RKO (cell line): ENCODE results near the gene NRP1.

Experiments used
- DNase-seq: peaks from one replicate; pipeline ENCODE4 v3.0.0-alpha.2; 2016; ENCODE audit warnings: low spot score

The NRP1 gene

DNA sequence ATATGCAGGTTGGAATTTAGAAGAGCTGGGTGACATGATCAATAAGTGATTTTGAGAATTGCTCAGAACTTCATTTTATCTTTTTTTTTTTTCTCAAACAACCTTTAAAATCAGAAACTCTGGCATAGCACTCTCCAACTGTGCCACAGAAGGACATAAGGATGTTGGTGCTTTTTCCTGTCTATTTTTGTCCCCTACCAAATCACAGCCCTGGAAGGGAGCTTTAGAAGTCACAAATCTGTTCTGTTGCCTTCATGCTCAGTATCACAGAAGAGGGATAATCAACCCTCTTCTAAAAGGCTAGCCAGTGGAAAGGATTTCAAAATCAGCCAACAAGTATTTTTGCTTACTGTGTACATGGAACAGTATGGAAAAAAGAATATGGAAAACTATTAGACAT lies 14.8 kb upstream of the NRP1 start:
- no peak for DNase-seq

DNA sequence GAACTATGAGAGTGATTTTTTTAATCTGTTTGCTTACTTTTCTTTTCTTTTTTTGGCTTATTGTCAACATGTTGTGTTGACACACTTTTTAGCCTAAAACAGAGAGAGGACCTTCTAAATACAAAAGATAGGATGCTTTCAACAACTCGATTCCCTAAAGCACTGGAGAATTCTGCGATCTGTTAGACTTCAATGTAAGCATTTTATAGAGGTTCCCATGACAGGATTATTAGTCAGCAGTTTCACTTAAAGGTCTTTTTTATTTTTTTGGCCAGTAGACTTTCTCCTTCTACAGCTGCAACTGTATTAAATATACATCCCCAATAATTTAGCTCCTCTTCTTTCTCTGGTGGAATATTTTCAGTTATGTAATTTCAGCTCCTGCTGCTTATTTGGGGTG lies 12.7 kb upstream of the NRP1 start:
- peak; percentile 46 for DNase-seq

DNA sequence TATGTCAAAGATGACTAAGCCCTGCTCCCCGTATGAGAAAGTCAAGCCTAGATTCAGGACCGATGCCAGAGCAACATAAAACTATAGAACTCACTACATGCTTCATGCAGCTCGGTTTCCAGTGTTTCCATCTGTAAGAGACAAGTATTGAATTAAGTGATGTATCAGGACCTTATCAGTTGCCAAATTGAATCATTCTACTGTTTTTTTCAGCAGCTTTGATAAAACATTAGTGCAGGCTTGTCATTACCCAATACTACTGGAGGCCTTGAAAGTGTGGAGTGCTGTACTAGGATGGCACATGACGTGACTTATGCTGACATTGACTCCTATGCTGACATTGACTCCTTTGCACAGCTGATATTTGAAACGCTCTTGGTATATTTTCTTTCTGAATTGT lies 10.8 kb upstream of the NRP1 start:
- DNase-seq = no peak

DNA sequence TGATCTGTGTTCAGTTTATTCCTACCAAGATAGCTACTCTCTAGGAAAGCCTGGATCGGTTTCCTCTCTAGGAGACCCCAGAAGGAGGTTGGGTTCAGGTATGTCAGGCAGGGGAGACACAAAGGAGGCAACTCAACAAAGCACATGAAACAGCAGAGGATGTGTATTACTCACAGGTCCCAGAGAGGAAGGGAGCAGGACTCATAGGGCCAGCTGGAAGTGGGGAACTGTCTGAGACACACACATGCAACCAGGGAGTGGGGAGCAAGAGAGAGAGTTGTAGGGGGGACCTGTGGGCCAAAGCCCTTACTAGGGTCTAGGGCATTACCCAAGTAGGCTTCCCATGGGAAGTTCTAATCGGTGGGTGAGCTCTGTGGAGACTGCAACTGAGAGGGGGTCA lies 10.2 kb upstream of the NRP1 start:
- peak; percentile 26 for DNase-seq

DNA sequence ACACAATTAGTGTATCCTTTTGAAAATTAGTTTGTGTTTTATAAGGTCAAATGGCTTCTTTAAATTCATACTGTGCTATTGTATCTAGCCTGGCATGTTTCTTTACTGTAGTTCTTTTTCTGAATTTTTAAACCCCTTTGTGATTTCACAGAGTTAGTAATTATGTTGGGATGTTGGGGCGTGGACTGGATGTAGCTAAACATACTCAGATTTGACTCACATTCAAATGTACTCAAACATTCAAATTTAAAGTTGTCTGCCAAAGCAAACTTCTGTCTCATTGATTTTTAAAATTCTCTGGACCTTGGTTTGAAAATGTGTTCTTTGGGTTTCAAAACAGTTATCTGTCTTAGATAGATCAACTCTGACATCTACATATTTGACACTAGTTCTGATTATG lies 7.2 kb upstream of the NRP1 start:
- DNase-seq = peak; percentile 24

DNA sequence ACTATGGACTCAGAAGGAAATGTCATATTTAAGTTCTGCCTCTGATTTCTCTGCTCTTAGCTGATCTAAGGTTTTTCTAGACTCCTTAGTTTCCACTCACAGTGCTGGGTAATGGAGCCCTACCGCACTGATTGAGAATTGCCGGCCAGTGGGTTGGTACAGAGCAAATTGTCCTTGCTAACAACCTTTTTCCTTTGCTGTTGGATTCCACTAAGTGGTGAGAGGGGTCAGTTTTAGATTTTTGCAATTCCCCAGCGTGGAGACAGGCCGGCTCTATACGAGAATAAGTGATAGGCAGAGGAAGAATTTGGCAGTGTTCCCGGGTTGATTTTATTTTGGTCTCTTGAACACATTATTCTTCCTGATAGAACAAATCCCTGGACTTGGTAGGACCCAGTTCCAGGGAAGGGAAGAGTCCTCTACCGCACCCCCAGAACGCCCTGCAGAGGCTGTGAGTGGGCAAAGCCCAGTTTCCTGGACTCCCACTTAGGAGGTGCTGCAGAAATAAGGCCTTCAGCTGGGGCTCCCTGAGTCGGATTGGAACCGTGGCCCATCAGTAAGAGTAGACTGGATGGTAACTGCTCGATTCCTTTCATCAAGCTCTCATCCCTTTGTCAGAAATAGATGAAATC lies 3.0 kb upstream of the NRP1 start:
- DNase-seq = no peak

DNA sequence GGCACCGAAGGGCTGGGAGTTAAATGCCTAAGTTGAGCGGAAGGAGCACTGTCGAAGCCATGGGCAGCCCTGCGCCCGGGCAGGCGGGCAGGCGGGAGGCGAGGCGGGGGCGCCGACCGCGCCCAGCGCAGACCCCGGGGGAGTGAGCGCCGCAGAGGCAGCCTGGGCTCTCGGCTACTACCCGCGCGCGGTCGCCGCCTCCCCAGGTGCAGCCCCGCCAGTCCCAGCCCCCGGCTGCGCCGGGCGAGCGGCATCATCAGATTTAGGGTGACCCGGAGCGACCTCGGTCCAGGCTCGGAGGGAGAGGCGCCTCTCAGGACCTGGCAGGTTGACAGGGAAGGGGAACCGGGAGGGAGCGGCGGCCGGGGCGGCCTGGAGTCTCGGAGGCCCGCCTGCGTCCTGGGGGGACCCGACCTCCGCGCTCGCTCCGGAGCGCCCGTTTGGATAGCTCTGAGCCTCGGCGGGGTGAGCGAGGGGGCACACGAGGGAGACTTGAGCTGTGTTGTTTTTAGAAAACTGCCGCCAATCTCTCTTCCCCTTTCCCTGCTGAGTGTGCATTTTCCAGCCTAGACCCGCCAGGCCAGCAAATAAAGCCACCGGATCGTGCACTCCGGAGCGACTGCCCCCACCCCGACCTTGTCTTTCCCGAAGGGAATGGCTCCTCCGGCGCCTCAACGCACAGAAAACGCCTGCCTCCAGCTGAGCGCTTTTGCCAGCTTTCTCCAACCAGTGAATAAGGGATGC lies 2.3 kb upstream of the NRP1 start:
- no peak for DNase-seq

DNA sequence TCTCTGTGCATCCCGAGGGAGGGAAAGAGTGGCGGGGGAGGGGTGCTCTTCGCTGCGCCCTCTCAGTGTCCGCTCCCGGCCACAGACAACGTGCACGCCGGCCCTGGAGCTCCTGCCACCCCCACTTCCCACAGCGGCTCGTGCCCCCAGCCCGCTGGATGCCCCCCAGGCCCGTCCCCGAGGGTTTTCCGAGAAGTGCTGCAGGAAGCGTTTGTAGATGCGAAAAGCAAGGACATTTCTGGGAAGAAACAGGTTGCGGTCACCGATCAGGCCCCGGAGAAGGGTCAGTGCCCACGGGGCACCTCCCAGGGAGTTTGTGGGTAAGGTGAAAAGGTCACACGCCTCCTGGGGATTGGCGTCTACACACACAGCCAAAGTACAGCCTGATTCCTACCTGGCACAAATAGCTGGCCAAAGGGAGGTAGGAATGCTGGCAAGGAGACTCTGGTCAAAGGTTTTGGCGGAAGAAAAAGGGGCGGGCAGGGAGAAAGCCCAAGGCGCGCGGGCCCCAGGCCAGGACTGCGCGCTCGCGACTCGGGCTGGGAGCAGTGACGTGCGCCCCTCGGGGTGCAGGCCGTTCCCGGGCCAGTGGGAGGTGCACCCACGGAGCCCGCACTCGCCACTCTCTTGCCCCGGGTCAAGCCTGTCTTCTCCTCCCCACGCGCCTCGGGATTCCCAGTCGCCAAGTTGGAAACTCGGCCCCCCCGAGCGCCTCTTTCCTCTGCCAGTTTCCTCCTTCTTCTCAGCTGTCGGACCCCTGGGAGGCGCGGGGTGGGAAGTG lies 1.5 kb upstream of the NRP1 start:
- DNase-seq = peak; percentile 74

DNA sequence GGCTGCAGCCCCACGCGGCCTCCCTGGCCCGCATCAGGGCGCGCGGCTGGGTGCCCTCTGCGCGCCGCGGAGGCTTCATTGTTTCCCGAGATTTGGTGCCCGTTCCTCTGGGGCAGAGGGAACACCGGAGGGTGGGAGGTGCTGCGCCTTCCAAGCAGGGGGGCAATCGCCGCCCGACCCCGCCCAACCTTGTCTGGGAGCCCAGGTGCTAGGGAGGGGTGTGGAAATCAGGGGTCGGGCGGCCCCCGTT lies 1.0 kb upstream of the NRP1 start:
- no peak for DNase-seq

DNA sequence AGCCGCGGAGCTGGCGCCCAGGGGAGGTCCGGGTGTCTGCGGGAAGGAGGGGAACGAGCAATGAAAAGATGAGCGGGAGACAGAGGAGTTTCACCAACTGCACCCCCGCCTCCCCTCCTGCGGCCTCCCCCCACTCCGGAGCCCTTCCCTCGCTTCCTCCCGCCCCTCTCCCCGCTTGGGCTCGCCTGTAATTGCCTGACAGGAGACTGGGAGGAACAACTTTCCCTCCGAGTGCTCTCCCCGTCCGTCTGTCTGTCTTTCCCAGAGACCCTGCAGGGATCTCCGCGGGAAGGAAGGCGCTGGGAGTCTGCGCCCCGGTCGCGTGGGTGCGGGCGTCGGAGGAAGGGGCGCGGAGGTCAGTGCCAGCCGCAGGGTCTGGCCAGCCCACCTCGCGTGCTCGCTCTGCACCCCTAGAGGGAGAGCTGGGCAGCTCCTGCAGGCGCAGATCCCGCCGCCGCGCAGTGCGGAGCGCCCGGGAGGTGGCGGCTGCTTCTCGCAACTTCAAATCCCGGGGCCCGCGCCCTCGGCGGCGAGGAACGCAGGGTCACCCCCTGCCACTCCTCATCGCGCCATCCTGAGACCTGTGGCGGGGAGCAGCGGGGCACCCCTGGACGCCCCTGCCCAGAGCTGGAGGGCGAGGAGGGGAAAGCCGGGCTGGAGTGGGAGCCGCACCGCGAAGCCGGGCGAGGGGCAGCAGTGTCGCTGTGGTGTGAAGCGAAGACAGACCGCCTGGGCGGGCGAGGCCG lies 511 bp upstream of the NRP1 start:
- DNase-seq = peak; percentile 87

DNA sequence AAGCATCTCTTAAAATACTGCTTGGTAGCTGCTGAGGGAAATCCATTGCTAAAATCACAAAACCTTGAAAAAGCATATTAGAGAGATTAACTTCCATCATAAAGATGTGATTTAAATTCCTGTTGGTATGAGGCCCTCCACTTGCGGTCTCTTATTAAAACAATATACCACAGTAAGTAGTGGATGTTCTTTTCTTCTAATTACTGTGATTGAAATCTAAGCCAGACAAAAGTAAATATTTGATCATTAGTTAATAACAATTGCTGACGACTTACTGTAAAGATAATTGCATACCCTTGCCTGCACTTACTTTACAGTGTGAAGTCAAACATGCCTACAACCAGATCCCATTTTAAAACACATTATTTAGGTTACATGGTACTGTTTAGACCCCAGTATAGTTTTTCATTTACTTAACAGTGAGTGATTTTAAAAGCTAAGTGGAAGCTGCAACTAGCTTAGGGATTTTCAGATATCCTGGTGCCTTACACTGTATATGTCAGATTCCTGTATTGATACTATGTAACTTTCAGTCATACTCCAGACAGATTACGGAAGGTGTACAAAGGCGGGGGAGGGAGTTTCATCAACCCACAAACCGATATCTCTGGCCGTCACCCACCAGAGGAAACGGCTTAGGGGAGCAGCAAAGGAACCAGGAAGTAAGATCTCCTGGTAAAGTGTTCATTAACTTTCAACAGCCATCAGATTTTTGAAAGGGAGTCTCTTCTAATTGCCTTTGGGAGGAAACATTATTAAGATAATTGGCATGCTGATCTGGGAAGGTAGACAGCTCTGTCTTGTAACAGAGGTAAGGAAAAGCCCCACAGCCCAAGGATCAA lies 986 bp downstream of the NRP1 start:
- peak; percentile 67 for DNase-seq

DNA sequence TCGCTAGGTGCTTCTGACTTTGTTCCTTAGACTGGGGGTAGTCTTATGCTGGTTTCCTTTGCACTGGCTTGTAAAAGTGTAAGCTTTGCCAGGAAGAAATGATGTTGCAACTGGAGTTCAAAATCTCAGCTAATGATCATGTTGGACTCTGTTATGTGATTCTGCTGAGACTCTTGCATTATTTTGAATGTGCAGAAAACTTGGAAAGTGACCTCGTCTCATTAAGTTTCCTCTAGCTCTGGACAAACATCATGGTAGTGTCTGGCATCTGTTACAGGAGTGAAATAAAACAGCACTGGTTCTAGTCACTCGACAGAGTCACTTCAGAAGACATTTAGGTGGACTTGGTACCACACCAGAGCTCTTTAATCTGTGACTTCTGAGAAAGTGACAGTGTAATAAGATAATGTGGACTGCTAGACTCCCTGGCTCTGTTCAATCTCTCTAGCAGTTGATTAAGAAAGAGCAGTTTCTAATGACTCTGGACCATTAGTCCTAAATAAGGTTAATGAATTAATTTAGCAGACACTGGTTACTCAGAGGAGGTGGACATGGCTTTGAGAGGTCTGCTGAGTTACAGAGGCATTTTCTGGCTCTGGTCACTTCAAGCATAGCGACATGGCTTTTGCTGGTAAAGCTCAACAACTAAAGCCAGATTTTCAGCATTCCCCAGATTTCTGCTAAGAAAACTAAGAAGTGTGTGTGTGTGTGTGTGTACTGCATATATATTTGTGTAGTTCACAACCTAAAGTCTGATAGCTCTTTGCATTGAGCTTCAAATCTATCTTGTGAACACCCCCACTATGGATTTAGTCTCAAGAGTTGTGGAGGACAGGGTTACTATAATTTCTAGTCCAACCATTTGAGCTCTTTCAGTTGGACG lies 2.0 kb downstream of the NRP1 start:
- DNase-seq = peak; percentile 30

DNA sequence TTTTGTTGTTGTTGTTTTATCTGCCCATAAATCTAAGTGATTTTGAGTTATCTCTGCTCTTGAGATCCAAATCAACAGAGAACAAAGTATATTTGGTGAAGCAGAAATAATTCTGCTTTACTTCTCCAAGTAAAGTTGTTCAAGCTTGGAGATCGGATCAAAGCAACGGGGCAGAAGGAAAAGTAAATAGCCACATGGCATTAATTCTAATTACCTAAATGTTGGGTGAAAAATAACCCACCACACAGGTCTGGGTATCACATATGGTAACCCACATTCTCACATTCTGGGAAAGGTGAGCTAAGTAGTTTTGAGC lies 3.1 kb downstream of the NRP1 start:
- no peak for DNase-seq

DNA sequence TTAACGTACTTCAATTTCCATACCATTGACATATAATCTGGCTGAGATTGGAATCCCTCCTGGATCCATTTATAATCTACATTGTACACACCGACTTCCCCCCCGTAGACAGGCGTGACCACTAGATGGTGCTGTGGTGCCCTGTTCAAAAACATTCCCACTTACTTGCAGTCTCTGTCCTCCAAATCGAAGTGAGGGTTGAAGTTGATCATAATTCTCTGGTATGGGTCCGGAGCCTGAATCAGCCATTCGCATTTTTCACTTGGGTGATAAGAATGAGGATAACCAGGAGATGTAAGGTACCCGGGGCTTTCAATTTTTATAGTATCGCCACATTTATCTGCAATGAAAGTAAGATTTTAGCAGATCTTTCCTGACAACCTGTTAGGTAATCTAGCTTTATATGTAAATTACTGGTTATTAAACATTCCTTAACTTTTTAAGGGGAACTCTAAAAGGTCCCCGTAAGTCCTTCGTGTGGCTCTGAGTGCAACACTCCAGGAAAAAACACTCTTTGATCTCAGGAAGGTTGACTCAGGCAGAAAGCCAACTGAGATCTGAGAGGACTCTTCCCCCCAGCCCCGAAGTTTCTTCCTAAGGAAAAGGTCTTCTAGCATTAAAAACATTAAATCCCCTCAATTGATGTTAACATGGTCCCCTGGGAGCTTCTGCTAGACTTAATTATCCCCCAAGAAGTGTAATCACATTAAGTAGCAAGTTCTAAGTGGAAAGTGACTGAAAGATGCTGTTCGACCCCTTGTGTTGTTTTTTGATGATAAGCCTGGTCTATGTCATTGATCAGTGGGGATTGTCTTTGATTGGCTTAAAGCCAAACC lies 3.7 kb downstream of the NRP1 start:
- peak; percentile 88 for DNase-seq

DNA sequence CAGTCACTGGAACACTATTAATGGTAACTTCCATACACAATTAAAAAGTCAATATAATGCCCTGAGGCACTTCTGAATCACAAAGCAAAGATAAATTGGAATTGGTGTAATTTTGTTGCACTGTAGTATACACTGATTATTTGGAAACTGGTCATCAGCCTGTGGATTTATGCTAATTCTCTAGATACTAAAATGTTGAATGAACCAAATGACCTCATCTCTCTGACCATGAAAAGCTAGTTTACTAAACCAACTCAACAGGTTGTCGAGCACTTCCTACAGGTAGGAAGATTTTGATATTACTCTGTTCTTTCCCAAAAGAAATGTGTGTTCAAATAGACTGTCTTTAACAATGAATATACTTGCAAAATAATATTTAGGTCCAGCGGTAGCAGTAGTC lies 5.3 kb downstream of the NRP1 start:
- no peak for DNase-seq

DNA sequence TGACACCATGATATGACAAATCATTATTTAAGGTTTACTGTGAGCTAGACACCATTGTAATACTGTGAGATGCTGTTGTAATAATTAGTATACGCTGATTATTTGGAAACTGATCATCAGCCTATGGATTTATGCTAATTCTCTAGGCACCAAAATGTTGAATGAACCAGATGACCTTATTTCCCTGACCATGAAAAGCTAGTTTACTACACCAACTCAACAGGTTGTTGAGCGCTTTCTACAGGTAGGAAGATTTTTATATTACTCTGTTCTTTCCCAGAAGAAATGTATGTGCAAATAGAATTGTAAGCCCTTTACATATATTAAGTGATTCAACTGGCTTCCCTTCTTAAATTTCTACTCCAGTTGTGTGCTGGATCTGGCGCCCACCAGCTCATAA lies 6.2 kb downstream of the NRP1 start:
- DNase-seq = no peak

DNA sequence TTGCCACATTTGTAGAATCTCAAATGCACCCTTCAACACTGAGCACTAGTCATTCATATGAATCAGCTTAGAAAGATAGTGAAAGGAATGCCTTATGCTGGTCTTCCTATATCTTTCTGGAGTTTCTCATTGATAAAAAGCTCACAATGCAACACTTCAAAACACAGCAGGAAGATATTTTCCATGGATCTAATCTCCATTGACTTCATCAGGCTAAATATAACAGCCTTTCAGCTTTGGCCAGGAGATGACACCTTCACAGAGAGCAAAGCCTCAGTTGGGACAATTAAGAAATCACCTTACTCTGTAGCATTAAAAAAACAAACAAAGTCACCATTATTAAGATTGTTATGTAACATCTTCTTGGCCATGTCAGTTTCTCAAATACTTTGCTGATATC lies 6.7 kb downstream of the NRP1 start:
- DNase-seq = peak; percentile 35

DNA sequence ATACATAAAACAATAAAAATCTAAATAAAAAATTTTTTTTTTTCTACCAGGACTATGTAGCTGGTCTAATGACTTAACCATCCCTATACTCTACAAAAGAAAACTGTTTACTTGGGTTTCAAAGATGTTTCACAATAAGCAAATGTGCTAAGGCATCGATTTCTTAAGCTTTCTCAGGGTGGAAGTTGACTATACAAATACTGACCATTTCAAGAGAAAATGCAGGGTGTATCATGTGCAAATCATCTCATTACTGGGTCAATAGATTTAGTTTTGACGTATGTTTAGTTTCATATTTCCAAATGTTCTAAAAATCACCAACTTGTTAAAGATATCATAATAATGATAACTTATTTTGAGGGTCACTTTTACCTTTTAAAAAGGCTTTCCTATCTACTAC lies 7.5 kb downstream of the NRP1 start:
- DNase-seq = no peak

DNA sequence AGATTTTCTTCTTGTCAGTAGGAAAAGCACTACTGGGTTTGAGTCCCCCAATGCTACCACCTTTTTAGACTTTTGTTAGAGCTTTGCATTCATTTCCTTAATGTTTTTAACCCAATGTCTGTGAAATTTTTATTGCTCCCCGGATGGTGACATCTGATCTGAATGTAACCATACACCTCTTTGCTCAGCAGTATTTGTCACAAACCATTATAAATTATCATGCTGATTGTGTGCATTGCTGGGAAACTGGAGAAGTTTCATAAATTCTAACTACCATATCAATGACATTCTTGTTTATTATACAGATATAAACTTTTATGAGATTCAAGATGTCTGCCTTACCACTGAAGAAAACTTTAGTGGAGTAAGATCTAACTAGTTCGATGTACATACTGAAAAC lies 8.5 kb downstream of the NRP1 start:
- DNase-seq = no peak

DNA sequence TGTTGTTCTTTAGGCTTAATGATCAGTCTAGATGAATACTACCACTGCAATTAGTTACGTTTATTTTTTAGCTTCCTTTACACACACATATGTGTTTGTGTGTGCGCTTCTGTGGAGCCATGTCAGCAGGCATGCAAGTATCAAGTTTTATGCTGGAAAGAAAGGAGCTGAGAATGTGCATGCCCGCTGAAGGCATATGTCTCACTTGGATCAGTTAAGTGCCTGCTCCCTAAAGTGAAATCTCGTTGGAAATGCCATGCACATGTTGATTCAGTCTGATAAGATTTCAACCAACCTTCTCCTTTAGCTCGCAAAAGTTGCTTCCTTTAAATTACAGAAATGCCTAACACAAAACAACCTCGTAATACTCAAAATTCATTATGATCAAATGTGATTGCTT lies 10.7 kb downstream of the NRP1 start:
- no peak for DNase-seq
